RCC 7860 (cell line): Measurements from ENCODE around the gene CLDN15.
"Not testable (repeated sequence)": the region's sequence is repeated elsewhere in the genome, so short reads cannot be mapped to it uniquely, and the experiment has no call there.

Experiments
- DNase-seq: peaks from one replicate; pipeline ENCODE4 v3.0.0-alpha.2; 2015; ENCODE audit warnings: low spot score
- FAIRE-seq: peaks from 2 replicates; lab custom pipeline; 2012; peaks lifted over from hg19 to GRCh38; lab: Jason Lieb, UNC

The CLDN15 gene

DNA sequence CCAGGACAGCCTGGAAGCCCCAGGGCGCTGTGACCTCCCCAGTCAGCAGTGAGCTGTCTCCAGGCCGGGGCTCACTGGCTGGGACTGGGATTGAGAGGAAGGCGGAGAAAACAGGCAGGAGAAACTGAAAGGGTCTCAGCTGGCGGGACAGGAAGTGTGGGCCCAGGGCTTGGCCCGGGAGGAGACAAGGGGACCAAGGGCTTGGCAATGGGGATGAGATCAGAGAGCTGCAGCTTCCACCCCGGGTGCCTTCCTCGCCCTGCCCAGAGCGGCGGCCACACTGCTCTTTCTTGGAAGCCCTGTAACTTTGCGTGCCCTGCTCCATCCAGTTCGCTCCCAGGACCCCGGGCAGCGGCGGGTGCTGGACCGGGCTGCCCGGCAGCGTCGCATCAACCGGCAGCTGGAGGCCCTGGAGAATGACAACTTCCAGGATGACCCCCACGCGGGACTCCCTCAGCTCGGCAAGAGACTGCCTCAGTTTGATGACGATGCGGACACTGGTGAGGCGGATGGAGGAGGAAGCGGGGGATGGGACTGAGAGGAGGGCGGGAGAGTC, 15.2 kb downstream of the CLDN15 start:
- DNase-seq (no peak), FAIRE-seq (no peak)

DNA sequence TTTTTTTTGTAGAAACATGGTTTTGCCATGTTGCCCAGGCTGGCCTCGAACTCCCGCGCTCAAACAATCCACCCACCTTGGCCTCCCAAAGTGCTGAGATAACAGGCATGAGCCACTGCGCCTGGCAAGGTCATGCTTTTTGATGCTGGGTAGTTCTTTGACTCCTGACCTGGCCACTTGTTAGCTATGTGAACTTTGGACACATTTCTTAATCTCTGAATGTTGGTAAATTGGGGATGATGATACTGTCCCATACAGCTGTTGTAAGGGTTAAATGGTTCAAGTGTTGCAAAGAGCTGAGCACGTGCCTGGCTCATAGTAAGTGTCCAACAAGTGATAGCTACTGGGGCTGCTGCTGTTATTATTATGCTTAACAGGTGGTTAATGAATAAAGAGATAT, 17.3 kb downstream of the CLDN15 start:
- no peak for FAIRE-seq

DNA sequence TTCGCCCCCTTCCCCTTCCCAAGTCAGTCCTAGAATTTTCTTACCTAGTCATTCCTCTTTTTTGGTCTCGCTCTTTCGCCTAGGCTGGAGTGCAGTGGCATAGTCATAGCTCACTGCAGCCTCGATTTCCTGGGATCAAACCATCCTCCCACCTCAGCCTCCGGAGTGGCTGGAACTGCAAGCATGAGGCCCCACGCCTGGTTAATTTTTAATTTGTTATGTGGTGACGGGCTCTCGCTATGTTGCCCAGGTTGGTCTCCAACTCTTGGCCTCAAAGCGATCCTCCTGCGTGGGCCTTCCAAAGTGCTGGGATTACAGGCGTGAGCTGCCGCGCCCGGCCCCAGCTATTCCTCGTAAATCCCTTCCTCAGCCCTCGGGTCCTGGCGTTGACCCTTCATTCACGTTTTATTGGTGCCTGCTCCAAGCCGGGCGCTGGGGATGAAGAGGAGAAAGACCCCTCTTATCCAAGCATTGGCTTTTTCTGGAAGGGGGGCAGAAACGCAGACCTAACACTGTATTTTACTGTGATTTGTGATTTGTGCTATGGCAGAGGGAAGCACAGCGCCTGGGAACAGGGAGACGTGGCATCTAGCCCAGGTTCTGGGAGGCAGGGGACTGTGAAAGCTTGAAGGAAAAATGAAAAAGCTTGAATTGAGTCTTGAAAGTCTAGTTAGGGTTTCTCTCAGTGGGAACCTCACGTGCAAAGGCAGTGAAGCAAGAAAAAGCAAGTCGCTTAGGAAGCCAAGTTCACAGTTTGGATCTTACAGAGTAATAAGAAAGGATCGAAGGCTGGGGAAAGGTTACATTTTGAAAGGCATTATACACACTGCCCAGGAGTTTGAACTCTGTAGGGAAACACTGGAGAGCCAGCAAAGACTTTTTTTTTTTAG, 19.1 kb downstream of the CLDN15 start:
- FAIRE-seq = no peak
- DNase-seq = no peak

More for the DNA sequence above, 17.3 kb downstream of the CLDN15 start:
- no peak for DNase-seq

GRCh38 chr7:101217388-101218235, 20.0 kb downstream of the CLDN15 start, which contains the start of the genes PLOD3 and ZNHIT1:
Gene PLOD3 (minus strand): TSS chr7:101217581. CDS start chr7:101217274, 307 bp downstream.
Gene ZNHIT1 (plus strand): TSS chr7:101218165. CDS start chr7:101218196, 31 bp downstream.
- DNase-seq (peak; percentile 99), FAIRE-seq (peak; percentile 92)

GRCh38 chr7:101216860-101217387, 20.7 kb downstream of the CLDN15 start:
- DNase-seq (peak; percentile 14), FAIRE-seq (no peak)

DNA sequence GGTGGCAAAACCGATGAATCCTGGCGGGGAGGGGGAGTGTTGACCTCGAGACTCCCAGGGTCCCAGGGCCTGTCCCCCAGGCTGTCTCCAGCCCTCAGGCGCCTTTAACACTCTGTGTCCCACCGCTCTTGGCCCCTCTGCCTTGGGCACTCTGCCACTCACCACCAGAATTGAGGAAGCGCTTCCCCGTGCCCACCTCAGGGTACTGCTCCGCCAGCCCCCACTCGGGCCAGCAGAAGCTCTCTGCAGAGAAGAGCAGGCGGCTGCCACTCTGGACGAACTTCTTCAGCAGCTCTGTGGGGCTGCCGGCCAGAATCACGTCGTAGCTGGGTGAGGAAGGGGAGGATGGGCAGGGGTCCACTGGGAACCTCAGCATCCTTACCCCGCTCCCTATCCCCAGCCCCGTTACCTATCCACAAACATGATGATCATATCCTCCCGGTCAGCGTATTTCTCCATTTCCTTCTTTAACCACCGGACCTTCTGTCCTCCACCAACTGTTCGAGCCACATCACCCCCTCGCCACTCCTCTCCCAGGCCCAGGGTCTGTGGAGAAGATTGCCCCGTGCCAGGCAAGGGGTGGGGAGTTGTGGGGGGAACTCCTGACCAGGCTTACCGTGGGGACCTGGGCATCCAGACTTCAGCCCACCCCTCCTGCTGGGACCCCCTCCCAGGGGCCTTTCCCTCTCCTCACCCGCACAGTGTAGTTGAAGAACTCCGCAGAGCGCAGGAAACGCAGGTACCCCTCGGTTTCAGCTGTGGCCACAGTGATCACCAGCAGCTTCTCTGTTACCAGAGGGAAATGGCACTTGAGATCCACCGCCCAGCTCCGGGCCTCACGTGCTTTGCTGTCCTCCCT, 21.4 kb downstream of the CLDN15 start:
- no peak for FAIRE-seq
- DNase-seq = no peak

DNA sequence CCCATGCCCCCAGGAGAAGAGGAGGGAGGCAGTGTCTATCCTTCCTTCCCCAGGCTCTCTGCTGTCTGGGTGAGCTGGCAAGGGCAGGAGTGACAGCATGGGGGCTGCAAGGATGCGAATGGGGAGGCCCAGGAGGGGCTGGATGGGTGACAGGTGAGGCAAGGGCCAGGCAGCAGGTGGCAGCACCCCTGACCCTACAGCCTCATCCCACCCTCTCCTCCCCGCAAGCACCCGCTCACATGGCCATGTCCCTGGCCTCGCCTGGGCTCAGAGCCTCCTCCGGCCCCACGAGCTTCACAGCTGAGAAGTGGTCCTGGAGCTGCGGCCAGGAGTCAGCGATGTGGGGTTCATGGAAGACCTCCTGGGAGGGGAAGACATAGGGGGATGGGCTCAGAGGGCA, 25.6 kb downstream of the CLDN15 start:
- no peak for FAIRE-seq

GRCh38 chr7:101211501-101211900, 26.1 kb downstream of the CLDN15 start:
- DNase-seq (no peak), FAIRE-seq (no peak)

More for the DNA sequence above, 25.6 kb downstream of the CLDN15 start:
- no peak for DNase-seq

DNA sequence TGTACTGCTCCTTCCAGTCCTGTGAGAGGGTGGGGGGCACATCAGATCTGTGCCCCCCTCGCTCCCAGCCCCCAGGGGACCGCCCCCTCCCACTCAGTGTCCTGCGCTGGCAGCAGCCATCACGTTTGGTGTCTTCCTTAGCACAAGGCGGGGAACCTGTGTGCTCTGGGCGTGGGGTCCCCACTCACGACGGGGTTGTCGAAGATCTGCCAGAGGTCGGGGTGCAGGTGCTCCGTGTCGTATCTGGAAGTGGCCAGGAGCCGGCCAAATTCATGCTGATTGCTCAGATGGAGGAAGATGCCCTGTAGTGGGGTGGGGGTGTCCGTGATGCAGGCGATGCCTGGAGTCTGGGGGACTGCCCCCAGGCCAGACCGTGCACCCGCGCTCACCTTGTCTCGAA, 27.5 kb downstream of the CLDN15 start:
- no peak for FAIRE-seq
- no peak for DNase-seq

GRCh38 chr7:101208794-101209193, 28.8 kb downstream of the CLDN15 start:
- no peak for FAIRE-seq
- no peak for DNase-seq

GRCh38 chr7:101207459-101207858, 30.1 kb downstream of the CLDN15 start:
- DNase-seq (no peak), FAIRE-seq (no peak)

- FAIRE-seq (no peak), DNase-seq (no peak)
Measured at GRCh38 chr7:101206665-101207042, 30.9 kb downstream of the CLDN15 start.

DNA sequence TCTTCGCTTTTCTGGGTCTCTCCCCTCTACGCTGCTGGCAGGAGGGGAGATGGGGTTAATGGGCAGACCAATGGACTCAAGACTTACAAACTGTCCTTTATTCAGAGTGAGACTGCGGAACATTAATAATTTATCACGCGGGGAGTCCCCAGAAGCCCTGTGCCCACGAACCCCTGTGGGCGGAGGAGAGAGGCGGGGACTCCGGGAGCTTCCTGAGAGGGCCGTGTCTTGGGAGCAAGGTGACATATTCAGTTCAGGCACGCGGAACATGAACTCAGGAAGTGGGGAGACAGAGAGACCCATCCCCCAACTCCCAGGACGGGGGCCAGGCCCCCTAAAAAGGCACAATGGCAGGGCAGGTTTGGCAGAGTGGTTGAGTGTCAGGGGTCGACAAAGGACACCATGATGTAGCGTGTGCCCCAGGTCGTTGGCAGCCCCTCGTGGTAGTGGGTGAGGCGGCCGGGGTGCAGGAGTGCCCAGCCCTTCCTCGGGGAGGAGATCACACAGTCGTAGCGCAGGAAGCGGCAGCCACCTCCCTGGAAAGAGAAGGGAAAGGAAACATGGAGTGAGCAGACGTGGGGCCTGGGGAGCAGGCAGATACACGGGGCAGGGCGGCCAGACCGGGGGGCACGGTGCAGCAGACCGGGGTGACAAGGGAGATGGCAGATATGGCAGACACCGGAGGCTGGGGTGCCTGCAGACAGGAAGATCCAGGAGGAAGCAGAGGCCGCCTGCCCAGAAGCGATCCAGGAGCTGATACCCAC, 31.5 kb downstream of the CLDN15 start:
- DNase-seq = no peak
- FAIRE-seq = no peak

GRCh38 chr7:101203740-101204738, 33.6 kb downstream of the CLDN15 start:
- not testable (repeated sequence) for DNase-seq, FAIRE-seq

- no peak for DNase-seq
- no peak for FAIRE-seq
Measured at GRCh38 chr7:101202603-101202918, 35.0 kb downstream of the CLDN15 start.

- FAIRE-seq = no peak
- DNase-seq = no peak
Measured at GRCh38 chr7:101201695-101202602, 35.7 kb downstream of the CLDN15 start.
